GM19035 (cell line): ENCODE results near the gene CTU1.

Source experiments
- ATAC-seq: cut with Tn5 transposase; IDR thresholded peaks from one replicate; pipeline ENCODE4 v1.9.1; 2021; ENCODE audit not compliant: unreplicated experiment

Gene CTU1

DNA sequence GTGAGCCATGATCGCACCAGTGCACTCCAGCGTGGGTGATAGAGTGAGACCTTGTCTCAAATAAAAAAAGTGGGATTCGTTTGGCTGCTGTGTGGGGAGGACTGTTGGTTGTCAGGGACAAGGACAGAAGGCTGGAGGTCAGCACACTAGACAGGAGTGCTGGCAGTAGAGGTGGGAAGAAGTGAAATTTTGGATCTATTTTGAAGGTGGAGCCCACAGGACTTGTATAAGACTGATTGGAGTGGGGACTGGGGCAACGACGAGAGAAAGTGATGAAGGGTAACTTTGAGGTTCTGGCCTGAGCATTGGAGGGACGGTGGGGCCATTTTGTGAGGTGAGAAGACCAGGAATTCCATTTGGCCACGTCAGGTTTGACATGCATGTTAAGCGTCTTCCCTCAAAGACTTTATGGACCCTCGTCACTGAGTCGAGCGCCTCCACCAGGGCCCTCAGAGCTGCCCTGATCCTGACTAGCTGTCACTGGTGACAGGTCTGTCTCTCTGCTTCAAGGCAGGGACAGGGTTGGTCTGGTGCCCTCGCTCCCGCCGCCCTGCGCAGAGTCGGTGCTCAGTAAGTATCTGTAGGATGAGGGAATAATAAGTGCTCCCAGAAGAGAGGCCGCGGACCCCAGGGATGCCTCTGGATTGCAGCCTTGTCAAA lies 673 bp downstream of the CTU1 start:
- no peak for ATAC-seq

DNA sequence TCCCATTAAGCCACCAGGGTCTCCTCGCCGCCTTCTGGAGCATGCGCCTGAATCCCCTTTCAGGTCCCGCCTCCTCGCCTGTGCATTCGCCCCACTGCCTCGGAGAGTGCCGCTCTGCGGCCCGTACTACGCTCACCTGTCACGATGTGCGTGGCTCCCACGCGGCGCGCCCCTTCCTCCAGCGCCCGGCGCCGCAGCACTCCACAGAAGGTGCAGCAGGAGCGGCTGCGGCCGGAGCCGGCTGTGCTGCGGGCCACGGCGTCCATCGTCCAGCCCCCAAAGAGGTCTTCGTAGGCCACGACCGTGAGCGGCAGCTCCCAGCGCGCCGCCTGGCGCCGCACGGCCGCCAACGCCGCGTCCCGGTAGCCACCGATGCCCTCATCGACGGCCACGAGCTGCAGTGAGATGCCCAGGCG lies 4.3 kb downstream of the CTU1 start:
- no peak for ATAC-seq

GRCh38 chr19:51102991-51103390 lies 5.2 kb downstream of the CTU1 start:
- no peak for ATAC-seq

- ATAC-seq: no peak
Observed at GRCh38 chr19:51101171-51101865, 6.9 kb downstream of the CTU1 start.

- no peak for ATAC-seq
Observed at GRCh38 chr19:51100601-51101000, 7.6 kb downstream of the CTU1 start.

- no peak for ATAC-seq
Observed at GRCh38 chr19:51099047-51099382, 9.2 kb downstream of the CTU1 start.

- ATAC-seq: no peak
Observed at GRCh38 chr19:51098365-51099046, 9.7 kb downstream of the CTU1 start.

DNA sequence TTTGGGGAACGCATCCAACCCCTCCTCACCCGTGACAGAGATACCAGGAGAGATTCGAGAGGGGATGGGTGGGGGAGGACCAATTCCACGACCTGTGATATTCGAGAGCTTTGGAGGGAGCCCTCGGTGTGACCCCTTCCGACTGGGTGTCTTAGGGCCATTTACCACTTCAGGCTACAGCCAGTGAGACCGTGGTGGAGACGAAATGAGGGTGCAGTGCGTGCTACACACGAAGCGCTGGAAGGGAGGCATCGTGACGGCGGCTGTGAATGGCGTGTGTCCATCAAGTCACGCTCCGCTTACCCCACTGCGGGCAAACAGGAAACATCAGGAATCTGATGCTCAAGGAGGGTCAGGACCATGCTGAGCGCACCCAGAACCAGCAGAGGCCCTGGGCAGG lies 10.4 kb downstream of the CTU1 start:
- no peak for ATAC-seq

- ATAC-seq: no peak
Observed at GRCh38 chr19:51097166-51097738, 11.0 kb downstream of the CTU1 start.

DNA sequence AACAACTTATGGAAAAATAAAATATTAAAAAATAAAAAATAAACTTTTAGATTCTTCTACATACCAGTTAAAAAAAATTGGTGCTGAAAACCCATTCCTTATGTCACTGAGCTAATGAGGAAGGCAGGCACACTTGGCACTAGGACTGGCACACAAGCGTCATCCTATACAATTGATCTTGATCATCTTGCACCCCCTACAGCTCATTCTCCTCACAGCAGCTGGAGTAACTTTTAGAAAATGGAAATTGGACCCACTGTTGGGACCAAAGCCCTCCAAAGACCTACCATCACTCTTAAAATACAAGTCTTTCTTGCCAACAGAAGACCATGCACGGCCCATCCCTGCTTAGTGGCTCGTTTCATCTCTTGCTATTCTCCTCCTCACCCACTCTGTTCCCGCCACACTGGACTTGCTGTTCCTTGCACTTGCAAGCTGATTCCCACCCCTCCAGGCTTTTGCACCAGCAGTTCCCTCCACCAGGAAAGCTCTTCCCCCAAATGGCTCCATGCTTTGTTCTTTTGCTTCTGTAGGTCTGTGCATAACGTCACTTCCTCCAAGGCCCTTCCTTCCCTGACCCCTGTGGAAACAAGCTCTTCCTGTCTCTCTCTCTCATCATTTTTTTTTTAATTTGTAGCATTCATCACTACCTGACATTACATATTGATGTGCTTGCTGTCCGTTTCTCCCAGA lies 11.6 kb downstream of the CTU1 start:
- ATAC-seq: no peak

DNA sequence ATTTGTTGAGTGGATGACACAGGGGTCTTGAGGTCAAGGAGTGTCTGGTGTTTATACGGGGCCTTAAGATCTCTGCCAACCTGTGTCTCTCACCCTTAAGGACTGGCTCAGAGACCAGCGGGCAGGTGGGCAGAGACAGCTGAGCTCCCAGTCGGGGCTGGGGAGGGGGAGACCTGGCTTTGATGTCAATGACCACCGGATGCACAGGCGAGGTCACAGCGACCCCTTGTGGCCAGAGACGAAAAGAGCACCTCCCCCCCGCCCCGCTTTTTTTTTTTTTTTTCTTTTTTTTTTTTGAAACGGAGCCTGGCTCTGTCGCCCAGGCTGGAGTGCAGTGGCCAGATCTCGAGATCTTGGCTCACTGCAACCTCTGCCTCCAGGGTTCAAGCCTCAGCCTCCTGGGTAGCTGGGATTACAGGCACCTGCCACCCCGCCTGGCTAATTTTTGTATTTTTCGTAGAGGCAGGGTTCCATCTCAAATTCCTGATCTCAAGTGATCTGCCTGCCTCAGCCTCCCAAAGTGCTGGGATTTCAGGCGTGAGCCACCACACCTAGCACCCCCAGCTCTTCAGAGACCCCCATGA lies 13.4 kb downstream of the CTU1 start:
- ATAC-seq: no peak

- no peak for ATAC-seq
Observed at GRCh38 chr19:51093510-51094345, 14.5 kb downstream of the CTU1 start.

GRCh38 chr19:51093101-51093500 lies 15.1 kb downstream of the CTU1 start:
- ATAC-seq: no peak

DNA sequence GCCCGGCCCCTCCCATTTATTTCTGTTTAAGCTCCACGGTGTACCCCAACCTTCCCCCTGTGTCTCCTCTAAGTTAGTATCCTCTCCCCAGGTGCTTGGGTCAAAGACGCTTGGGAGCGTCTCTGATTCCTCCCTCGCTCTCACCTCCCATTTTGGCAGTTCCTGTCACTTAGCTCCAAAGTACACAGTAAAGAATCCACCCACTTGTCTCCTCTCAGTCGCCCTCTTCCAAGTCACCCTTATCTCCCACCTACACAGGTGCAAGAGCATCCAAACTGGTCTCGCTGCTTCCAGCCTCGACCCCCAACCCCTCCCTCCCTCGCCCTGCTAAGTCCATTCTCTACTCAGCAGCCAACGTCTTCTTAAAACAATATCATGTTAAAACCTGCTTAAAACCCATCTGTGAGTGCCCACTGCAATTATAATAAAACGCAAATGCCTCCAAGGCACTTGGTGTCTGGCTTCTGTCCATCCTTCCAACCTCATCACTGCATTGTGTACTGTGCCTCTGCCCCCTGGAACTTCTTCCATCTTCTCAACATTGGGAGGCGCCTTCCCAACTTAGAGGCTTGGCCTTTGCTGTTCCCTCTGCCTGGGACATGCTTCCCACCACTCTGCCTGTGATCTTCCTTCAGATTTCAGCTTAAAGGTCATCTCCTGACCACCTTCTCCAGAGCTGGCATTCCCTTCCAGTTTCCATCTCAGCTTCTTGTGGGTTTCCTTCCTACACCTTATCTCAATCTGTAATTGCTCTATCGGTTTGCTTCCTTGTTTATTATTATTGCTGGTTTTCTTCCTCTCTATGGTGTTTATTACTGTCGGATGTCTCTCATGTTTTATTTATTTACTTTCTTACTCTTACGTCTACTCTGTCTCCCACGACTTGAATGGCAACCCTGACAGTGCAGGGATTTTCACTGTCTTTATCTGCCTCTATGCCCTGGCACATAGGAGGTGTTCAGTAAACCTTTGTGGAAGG lies 16.0 kb downstream of the CTU1 start:
- ATAC-seq: no peak

GRCh38 chr19:51091126-51091525 lies 17.1 kb downstream of the CTU1 start:
- no peak for ATAC-seq

GRCh38 chr19:51090471-51090870 lies 17.7 kb downstream of the CTU1 start:
- ATAC-seq: no peak

DNA sequence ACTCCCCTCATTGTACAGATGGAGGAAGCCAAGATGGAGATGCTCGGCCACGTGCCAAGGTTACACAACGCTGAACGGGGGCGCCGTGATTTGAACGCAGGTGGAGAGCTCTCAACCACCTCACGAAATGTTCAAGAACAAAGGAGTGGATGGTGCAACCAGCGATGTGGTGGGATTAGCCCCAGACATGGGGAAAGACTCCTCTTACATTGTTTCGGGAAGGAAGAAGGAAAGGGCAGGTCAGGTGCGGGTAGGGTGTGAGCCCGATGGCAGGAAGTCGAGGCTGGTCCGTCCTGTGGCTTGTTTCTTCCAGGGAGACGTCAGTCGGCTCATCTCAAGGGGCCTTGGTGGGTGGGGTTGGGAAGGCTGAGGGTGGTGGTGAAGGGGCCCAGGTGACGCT lies 18.4 kb downstream of the CTU1 start:
- no peak for ATAC-seq

DNA sequence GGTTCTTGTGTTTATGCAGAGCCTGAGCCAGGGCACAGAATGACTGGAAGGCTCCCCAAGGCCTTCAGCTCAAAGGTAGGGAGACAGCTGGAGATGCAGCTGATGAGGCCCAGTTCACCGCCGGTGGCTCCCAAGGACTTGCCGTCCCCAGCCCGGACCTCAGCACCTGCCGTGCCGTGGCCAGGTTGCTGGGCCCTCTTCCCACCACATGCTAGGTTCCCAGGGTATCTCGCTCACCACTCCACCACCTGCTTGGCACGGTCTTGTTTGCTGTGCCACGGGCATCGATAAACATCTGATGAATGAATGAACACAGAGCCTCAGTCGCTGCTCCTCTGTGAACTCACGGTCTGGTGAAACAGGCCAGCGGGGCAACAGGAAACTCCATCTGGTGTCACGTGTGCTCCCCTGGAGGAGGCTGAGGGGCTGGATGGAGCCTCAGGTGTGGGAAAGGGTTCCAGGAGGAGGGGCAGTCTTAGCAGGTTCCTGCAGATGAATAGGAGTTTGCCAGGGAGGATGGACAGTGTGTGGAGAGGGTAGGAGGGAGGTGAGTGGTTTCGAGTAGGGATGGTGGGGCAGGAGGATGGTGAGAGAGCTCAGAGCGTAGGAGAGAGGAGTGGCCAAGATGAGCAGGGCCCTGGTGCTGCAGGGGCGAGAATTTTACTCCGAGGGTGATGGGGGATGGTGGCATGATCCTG lies 21.9 kb downstream of the CTU1 start:
- no peak for ATAC-seq
